ENCODE data around the gene LILRA6.

DNA sequence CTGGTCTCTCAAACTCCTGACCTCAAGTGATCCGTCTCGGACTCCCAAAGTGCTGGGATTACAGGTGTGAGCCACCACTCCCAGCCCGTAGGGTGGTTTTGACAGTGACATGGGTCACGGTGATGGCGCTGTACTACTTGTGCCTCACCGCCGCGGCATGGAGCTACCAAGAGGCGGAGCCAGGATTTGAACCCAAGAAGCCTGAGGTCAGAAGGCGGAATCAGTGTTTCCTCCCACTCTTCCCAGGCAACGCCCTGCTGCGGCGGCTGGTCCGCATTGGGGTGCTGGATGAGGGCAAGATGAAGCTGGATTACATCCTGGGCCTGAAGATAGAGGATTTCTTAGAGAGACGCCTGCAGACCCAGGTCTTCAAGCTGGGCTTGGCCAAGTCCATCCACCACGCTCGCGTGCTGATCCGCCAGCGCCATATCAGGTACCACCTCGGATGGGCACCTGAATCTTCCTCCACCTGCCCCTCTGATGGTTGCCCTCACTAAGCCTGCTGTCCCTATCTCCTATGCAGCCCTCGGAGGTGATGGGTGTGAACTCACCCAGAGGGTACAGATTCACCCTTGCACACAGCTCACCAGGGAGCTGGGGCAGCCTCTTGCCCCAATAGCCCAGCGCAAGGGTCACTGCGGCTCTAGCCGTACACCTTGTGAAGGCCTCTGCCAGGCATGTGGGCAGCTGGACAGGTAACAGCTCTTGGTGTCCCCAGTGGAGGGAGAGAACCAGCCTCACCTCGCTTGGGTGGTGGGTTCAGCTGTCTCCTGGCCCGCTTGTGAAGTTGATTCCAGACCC lies 36.4 kb downstream of the LILRA6 start:
- TF ChIP-seq, protein P1, sequence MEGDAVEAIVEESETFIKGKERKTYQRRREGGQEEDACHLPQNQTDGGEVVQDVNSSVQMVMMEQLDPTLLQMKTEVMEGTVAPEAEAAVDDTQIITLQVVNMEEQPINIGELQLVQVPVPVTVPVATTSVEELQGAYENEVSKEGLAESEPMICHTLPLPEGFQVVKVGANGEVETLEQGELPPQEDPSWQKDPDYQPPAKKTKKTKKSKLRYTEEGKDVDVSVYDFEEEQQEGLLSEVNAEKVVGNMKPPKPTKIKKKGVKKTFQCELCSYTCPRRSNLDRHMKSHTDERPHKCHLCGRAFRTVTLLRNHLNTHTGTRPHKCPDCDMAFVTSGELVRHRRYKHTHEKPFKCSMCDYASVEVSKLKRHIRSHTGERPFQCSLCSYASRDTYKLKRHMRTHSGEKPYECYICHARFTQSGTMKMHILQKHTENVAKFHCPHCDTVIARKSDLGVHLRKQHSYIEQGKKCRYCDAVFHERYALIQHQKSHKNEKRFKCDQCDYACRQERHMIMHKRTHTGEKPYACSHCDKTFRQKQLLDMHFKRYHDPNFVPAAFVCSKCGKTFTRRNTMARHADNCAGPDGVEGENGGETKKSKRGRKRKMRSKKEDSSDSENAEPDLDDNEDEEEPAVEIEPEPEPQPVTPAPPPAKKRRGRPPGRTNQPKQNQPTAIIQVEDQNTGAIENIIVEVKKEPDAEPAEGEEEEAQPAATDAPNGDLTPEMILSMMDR (IDR thresholded peaks at IDR 0.05) = no peak
- TF ChIP-seq POLR2A (IDR thresholded peaks at IDR 0.05) = no peak
